NCI-H526 (cell line): ENCODE measurements around the gene LRRC4C.
"Not testable (repeated sequence)": the region's sequence is repeated elsewhere in the genome, so short reads cannot be mapped to it uniquely, and the experiment has no call there.

ENCODE experiments used
- DNase-seq, 2 experiments: peaks; one replicate each; lab custom pipeline; 2025; lab: John Stamatoyannopoulos, UW

Gene LRRC4C

DNA sequence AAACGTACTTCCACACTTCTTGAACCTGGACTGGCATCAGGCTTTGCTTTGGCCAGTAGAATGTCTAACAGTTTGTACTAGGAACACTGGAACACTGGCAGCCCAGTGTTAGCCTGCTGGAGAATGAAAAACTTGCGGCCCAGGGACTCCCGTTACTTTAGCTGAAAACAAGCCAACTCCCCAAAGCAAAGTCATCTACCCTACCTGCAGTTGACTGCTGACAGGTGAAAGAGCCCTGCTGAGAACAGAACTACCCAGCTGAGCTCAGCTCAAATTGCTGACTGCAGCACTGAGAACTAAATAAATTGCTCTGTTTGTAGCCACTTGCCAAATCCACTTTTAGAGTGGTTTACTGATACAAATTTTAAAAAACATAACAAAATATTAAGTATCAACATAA is 342.5 kb downstream of the LRRC4C start:
- DNase-seq = no peak

DNA sequence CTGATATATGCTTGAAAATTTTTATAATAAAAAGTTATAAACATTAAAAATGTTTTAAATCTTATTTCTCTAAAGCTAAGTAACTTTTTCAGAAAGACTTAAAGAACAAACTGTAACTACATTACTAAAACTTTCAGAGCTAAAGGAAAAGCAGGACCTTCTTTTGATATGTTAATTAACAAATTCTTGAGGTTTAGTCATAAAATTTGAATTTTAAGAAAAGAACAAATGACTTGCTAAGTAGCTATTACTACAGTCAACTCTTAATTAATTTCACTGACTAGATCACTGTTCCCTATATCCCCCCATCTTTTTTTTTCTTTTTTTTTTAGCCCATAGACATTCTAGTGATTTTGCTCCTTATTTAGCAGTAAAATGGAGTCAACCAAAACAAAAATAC is 344.4 kb downstream of the LRRC4C start:
- DNase-seq = no peak

DNA sequence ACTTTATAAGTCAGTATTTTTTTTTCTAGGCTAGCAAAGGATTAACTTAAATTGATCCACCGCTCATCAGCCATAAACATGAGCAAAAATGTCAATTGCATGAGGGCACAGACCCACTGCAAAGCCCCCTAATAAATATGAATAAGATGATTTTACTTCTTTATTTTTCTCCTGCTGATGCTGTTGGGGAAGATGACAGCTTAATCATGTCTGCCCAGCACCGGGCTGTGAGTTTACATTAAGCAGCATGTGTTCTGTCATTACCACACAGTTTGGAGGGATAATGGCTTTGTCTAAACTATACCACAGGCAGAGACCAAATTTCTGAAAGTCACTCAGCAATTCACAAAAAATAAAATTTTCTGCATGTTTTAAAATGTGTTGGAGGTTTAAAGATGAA is 346.3 kb downstream of the LRRC4C start:
- DNase-seq = no peak

DNA sequence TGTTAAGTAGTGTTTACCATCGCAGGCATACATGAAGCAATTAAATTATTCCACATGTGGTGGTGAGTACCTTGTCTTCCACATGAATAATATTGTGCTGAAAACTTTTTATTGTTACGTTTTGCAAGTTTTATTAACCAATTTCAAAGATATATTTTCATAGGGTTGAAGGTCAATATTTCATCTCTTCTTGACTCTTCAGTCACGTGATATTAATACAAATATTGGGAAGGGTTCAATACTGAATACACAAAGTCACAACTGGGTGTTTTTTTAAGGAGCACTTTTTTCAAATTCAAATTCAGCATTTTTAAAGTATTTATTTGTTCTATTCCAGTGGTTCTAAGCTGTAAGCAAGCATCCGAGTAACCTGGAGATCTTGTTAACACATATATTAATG is 348.9 kb downstream of the LRRC4C start:
- no peak for DNase-seq

DNA sequence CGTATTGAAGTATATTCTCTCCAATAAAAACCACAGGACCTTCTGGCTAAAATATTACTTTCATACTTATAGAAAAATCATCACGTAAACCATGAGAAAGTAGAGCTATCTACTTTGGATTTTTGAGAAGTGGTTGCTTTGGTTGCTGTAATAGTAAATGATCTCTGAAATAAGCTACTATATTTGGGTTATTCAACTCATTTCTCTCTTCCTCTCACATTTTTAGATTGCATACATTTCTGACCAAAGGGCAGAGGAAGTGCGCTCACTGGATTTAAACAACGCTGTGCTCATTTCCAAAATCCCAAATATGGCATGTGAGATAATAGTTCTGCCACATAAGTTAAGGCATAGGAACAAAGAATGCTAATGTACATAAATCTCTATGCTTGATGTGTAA is 357.0 kb downstream of the LRRC4C start:
- no peak for DNase-seq

DNA sequence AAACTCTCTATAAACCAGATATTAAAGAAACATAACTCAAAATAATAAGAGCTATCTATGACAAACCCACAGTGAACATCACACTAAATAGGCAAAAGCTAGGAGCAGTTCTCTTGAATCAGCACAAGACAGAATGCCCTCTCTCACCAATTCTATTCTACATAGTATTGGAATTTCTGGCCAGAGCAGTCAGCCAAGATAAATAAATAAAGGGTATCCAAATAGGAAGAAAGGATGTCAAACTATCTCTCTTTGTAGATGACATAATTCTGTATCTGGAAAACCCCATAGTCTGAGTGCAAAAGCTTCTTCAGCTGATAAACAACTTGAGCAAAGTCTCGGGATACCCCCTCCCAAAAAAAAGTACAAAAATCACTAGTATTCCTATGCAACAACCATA is 359.8 kb downstream of the LRRC4C start:
- DNase-seq = no peak

DNA sequence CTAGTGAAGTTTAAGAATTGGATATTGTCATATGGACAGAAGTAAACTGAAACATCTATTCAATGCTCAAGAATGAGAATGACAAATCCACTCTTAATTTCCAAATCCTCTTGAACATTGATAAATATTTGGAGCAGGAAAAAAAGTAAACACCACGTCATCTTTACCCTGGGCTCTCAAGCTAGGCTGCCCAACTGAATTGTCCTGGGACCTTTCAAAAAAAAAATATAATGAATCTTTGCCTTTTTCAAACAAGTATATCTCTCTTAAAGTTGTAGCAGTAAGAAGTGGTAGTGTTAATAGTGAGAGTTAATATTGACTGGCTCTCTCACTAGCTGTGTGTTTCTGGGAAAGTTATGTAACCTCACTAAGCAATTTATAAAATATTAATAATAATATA is 374.3 kb downstream of the LRRC4C start:
- DNase-seq = no peak

DNA sequence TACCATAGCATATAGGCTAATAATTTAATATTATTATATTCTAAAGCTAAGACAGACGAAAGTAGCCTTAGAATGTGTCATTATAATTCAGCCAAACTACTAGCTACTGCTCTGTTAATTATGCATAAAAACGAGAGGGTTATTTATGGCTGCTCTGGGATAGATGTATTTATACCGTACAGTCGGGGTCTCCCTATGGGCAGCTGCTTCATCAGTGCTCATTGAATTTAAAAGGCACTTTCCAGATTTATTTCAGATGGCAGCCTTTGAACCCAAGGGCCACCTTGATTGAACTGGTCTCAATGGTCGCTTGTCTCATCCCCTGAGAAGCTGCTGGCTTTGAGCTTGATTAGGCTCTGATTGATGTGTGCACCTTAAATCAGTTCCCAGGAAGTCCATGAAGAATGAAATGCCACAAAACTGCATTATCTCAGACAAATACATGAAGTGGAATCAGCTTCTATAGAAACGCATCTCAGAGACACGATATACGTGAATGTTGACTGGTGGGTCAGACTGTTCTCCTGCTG is 377.6 kb downstream of the LRRC4C start:
- DNase-seq = no peak

DNA sequence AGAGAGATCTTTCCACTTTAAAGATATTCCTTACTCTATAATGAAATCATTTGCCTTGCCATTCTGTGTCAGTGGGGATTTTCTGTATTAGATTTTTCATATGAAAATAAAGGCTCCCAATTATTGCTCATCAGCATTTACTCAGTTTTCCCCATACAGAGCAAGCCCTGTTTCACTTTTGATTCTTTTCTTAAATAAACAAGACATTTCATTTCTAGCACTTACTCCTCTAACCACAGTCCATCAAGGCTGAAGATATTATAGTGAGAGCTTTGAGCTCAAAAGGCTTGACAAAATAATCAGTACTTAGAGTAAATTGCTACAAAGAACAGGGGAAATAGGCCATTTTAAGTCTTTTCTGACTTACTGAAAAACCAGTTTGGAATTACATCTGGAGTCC is 385.1 kb downstream of the LRRC4C start:
- no peak for DNase-seq

DNA sequence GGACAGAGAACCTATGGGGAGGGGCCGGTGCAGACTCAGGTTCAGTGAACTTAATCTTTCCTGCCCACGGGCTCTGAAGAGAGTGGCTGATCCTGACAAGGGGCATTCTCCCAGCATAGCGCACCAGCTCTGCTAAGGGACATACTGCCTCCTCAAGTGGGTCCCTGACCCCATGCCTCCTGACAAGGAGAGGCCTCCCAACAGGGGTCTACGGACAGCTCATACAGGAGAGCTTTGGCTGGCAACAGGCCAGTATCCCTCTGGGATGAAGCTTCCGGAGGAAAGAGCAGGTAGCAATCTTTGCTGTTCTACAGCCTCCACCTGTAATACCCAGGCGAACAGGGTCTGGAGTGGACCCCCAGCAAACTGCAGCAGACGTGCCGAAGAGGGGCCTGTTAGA is 394.0 kb downstream of the LRRC4C start:
- DNase-seq = no peak

DNA sequence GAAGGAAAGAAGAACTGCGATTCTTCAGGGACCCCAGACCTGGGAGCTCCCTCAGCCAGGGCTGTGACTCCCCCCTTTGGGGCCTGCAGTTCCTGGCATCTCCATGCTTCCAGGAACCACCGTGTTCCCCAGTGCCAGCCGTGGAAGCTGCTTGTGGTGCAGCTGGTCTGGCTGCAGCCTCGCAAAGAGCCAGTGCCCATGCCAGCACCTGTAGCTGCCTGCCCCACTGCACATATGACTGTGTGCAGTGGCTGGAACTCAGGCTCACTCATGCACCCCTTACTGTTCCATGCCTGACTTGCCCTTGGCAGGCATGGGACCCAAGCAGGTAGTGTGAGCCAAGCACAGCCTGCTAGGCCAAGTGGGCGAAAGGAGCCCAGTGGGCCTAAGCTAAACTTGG is 401.3 kb downstream of the LRRC4C start:
- DNase-seq = no peak

DNA sequence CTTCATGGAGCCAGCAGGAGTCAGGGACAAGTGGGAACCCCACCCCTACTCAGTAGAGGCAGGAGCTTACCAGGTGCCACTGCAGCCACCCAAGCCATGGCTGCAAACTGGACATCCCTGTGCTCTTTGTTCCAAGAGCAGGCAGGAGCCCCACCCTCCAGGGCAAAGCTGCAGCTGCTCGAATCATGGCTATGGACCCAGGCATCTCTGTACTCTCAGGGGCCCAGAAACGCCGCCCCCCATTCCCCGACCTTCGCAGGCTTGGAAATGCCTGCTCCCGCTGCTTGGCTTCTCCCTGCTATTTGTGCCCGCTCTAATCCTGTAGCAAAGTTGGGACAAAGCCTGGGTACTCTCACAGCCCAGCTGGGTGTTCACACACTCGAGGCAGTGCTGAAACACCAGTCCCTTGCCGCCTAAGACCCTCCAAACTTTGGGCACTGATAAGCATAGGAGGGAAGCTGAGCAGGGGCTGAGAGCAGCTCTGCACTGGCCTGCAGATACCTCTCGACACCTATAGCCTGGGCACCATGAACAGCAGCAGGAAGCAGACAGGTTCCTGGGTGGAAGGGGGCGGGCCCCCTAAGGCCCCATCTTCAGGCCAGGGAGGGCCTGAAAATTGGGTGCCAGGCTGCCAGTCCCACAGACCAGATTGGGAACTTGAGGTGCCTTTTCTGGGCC is 402.4 kb downstream of the LRRC4C start:
- DNase-seq = no peak

DNA sequence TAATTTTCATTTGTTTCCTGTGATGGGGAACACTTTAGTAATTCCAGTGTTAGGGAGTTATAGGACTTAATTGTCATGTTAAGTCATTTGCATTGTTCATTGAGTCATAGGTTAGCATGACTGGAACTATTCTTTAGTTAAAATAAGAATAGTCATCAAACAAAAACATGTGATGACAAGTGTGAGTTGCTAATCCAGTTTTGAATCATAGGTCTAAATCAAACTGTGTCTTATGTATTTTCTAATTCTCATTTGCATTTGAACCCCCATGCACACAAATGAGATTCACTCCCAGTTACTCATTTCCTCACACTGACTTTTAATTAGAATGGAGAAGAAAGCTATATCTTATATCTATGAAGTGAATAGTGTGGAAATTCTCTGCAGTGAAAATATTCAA is 405.6 kb downstream of the LRRC4C start:
- DNase-seq = no peak

DNA sequence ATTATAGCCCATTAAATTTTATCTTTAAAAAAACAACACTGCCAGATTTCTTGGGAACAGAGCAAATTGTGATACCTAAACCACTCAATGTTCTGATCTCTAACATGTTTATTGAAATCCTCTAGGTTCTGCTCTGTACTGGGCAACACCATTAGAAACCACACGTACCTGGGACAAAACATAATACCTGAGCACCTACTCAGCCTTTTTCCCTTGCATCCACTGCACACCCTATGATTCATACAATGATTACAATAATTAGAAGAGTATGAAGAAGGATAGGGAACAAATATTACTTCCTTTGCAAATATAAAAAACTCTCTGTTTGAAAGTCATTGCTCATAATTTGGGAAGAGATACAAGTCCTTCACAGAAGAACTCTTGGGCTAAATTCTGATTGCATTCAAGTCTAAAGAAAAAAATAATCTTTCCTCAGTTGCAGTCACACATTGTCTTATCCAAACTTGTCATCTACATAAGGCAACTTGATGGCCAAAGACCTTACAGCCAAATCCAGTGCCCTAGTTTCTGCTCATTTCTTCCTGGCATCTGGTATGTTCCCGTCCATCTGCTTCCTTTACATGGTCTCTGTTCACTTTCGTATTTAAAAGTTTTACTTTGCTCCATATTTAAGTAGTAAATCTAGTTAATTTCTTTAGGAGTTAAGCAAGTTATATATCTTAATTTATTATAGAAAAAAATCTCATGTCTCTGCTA is 407.4 kb downstream of the LRRC4C start:
- no peak for DNase-seq

DNA sequence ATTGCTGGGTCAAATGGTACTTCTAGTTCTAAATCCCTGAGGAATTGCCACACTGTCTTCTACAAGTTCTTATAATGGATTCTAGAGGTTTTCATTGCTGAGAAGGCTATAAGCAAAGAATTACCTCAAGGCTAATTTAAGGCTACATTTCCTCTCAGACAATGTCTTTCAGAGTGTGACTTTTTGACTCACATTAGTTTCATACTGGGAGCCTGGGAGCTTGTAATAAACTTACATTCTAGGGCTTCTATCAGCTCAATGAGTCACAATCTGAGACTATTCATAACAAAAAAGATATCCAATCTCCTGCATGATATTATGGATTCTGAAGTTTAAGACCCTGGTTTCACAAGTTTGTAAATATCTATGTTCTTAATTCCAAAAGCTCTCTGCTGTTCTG is 408.7 kb downstream of the LRRC4C start:
- DNase-seq = no peak

DNA sequence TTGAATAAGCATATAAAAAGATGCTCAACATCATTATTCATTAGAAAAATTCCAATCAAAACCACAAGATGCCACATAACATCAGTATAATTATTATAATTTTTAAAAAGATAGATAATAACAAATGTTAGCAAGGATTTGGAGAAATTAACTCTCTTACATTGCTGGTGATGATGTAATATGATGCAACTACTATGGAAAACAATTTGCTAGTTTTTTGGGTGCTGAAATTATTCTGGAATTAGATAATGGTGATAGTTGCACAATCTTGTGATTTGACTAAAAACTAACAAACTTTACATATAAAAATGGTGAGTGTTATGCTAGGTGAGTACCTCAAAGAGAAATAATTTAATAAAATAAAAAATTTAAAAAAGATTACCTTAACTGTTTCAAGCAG is 412.2 kb downstream of the LRRC4C start:
- DNase-seq = no peak

DNA sequence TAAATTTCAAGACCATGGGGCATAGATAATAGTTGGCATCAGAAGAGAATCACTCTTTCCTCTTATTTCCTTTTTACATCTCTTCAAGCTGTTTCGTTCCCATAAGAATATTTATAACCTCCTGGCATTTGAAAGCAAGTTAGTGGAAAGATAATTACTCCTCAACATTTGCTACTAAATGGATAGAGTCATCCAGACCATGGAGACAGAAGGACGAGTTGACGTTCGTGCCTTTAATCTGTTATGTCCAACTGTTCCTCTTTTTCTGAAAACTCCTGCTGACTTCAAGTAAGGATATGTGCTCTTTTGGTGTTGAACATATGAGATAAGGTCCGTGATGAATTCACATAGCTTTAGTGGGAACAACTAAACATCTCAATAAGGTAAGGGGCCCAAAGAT is 414.2 kb downstream of the LRRC4C start:
- DNase-seq = no peak

DNA sequence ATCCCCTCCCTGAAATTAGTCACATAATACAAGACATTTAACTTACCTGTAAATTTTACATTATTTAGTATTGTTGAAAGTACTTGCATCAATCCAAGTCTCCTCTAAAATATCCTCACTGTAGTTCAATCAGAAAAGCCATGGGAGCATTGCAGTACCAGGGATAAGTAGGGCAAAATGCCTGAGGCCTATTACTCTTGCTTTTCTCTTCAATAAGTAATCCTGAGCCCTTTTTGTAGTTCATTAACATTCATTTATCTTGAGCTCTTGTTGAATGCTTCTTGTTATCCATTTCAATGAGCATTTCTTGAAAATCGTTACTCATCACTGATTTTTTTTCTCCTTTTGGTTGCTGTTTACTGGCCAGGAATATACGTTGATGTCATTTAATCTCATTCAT is 414.7 kb downstream of the LRRC4C start:
- no peak for DNase-seq

DNA sequence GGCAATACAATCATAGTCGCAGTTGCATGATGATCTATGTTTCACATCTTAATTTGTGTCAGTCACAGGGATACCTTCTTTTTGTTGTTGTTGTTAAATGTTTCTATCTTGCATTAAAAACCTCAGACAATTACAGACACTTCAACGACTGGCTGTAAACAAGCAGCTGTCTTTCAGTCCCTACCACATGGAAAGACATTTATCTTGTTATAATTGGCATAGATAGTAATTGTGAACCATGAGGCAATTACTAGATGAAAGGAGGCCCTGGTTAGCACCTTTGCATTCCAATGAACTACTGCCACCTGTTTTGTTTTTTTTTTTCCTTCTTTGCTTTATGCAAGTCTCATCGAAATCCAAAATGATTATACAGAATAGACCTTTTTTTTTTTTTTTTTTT is 416.8 kb downstream of the LRRC4C start:
- DNase-seq = no peak

DNA sequence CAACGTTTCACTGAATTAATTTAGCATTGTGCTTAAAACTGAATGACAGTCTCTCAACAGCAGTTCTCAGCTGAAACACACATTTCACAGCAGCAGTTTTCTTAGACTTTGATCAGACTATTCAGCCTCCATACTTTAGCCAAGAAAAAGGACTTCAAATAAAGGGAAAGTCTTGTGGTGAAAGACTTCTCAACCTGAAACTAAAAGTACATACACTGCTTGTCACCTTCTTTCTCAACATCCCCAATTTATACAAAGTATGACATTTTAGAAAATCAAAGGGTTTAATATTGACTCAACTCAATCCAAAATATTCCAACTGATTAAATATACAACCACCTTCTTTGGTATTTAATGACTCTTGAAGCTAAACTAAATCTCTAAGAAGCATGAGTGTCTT is 419.0 kb downstream of the LRRC4C start:
- no peak for DNase-seq

DNA sequence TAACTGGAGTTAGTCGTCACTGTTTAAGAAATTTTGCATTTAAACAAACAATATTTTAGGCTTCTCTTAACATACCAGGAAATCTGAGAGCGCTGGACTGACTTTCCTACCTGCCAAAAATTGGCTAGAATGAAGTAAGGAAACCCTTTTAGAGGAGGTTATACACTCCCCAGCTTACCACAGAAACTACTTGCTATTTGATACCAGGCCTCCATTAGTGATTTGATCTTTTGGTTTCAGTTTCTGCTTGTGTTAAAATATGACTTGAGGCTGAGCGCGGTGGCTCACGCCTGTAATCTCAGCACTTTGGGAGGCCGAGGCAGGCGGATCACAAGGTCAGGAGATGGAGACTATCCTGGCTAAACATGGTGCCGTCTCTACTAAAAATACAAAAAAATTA is 419.9 kb downstream of the LRRC4C start:
- DNase-seq = no peak

DNA sequence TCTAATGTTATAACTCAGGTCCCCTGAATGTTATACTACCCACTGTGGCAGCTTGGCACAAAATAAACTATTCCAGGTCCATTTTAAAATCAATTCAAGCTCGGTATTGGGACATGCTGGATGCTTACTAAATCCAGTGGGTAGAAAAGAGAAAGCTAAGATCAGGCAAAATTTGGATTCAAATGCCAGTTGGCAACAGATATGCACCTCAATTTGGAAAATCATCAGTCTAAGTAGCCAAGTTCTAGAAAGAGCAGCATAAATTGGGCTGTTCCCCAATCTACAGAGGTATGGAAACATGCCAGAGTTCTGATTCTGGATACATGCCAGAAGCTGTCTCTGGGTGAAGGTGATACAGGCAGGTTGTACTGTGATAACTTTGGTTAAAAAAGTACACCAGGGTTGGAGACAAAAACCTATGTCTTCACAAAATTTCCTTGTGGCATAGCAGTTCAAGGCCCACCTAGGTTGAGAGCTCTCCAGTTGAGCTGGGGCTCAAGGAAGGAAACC is 427.8 kb downstream of the LRRC4C start:
- DNase-seq = no peak

DNA sequence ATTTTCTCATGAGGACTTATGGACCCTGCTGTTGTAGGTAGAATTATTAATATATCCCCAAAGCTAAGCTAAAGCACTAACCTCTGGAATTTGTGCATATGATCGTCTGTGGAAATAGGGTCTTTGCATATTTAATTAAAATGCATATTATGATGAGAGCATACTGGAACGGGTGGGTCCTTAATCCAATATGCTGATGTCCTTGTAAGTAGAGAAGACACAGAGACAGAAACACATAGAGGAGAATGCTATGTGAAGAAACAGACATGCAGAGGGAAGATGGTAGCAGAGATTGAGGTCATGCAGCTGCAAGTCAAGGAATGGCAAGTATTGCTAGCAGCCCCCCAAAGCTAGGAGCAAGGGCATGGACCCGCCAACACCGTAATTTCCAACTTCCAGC is 439.2 kb downstream of the LRRC4C start:
- DNase-seq = no peak

DNA sequence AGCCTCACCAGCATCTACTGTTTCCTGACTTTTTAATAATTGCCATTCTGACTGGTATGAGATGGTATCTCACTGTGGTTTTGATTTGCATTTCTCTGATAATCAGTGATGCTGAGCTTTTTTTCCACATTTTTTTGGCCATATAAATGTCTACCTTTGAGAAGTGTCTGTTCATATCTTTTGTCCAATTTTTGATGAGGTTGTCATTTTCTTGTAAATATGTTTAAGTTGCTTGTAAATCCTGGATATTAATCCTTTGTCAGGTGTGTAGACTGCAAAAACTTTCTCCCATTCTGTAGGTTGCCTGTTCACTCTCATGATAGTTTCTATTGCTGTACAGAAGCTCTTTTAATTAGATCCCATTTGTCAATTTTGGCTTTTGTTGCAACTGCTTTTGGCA is 439.8 kb downstream of the LRRC4C start:
- not testable (repeated sequence) for DNase-seq
